Mucosa of stomach (tissue), 1 donor: ENCODE measurements around the gene ZNF443.
A peak's percentile ranks its signal among the peaks of the same experiment; 100 is the strongest.
"Not testable (repeated sequence)": the region's sequence is repeated elsewhere in the genome, so short reads cannot be mapped to it uniquely, and the experiment has no call there.

Experiments used
- H3K27me3 ChIP-seq: one replicate; pipeline ENCODE4 v1.7.0; 2013; ENCODE audit warnings: mild to moderate bottlenecking, low read length; ENCODE audit not compliant: control insufficient read depth, insufficient read depth
- H3K36me3 ChIP-seq: one replicate; pipeline ENCODE4 v1.7.0; 2013; ENCODE audit warnings: low read length; ENCODE audit not compliant: control insufficient read depth, insufficient read depth
- H3K4me1 ChIP-seq: one replicate; pipeline ENCODE4 v1.7.0; 2013; ENCODE audit warnings: mild to moderate bottlenecking, low read length; ENCODE audit not compliant: control insufficient read depth, insufficient read depth
- H3K4me3 ChIP-seq: one replicate; pipeline ENCODE4 v1.7.0; 2013; ENCODE audit warnings: low read length
- H3K9ac ChIP-seq: one replicate; pipeline ENCODE4 v1.7.0; 2013; ENCODE audit warnings: mild to moderate bottlenecking, low read length, moderate library complexity
- H3K9me3 ChIP-seq: one replicate; pipeline ENCODE4 v1.7.0; 2013; ENCODE audit warnings: mild to moderate bottlenecking, low read length, moderate library complexity; ENCODE audit not compliant: control insufficient read depth
- donor health status: Pancreatic carcinoma.

ZNF443 gene

DNA sequence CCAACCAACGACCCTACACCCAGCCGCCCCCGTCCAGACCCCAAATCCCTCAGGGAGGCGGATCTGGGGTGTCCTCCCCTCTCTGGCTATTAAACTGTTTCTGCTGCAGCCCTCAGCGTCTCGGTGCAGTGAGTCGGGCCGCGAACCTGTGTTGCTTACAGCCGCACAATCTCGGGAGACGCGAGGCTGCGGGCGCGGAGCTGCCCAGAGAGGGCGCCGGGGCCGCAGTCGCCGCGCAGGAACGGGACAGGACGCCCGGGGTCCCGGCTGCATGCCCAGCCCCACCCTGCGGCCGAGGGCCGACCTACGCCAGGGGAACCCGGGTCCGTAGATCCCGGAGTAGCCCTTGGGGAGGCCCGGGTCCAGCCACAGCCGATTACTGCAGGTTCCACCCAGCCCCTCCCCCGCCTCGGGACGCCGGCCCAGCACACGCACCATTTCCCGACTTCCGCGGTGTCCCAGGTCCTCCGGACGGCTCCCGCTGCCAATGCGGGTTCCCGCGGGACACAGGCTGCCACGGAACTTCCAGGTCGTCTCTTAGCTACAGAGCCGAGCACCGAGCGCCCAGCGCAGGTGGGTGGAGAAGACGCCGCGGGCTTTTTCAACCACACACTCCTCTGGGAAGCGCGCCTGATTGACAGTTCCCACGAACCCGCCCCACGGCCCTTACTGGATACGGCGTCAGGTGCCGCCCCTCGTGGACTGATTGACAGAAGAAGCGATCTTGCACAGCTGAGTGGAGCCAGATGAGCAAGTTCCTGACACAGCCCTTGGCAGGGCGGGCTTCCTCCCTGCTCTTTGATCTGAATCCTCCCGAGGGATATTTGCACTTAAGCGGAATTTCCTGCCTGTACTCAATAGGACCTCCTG is 40.0 kb downstream of the ZNF443 start, which contains the start of gene ZNF799:
Gene ZNF799 (minus strand): TSS at position 639 of the 870 bp plus-strand sequence. CDS start 201 bp downstream, at position 438.
- Histone ChIP-seq H3K9me3 (no peaks in the 10 kb centered on the region), H3K36me3 (no peaks in the 10 kb centered on the region), H3K9ac (peak within 1 kb of the TSS; percentile 54), H3K27me3 (no peaks in the 10 kb centered on the region), H3K4me1 (no peaks in the 10 kb centered on the region), H3K4me3 (peak within 1 kb of the TSS; percentile 35)

DNA sequence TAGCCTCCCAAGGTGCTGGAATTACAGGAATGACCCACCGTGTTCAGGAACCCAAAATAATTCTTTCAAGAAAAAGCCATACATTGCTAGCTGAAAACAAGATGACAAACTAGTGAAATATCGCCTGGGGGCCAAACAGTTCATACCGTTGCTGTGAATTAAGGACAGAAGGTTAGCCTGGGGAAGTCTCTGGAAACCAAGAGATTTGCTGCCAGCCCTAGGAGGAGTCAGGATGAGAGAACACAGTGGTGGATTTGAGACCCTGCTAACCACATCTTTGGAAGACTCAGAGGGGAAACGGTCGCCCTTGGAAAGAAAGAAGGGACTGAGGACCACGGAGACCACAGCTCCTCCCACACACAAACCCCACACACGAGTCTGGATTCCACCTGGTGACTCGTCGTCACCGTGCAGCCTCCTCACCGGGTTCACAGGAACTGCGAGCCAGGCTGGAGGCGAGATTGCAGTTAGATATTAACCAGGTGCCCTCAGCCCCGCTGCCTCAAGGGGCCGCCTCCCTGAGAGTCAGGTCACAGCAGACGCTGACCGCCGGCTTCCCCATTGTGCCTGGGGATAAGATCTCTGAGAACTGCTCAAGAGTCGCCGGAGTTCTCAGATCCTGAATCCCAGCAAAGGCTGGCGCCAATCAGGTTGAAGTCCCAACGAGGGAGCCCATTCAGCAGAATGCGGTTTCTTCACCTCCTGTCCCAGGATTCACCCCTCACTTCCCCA is 40.8 kb downstream of the ZNF443 start:
- Histone ChIP-seq H3K9ac (peak overlapping the region; percentile 54), H3K4me3 (peak overlapping the region; percentile 35)
- not testable (repeated sequence) for H3K27me3 ChIP-seq, H3K9me3 ChIP-seq, H3K36me3 ChIP-seq, H3K4me1 ChIP-seq

DNA sequence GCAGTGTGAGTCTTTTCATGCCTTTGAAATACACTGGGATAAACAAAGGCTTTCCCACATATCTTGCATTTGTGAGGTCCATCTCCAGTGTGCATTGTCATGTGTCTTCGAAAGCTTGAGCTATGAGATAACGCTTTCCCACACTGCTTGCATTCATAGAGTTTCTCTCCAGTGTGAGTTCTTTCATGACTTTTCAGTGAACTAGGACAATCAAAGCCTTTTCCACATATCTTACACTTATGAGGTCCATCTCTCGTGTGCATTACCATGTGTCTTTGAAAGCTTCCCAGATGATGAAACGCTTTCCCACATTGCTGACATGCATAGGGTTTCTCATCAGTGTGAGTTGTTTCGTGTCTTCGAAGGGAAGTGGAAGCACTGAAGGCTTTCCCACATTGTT is 49.7 kb downstream of the ZNF443 start:
- not testable (repeated sequence) for H3K27me3 ChIP-seq, H3K4me3 ChIP-seq, H3K9ac ChIP-seq, H3K36me3 ChIP-seq, H3K9me3 ChIP-seq, H3K4me1 ChIP-seq

DNA sequence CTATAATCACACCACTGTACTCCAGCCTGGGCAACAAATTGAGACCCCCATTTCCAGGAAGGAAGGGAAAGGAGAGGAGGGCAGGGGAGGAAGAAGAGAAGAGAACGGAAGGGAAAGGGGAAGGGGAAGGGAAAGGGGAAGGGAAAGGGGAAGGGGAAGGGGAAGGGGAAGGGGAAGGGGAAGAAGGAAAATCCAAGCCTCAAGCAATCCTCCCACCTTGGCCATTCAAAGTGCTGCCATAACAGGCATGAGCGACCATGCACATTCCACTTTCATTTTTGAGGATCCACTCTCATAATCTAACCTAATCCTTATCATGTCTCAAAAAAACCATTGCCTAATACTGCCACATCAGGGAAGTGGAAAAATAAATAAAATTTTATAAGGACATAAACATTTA is 54.5 kb downstream of the ZNF443 start:
- not testable (repeated sequence) for H3K9me3 ChIP-seq, H3K36me3 ChIP-seq, H3K9ac ChIP-seq

GRCh38 chr19:12380444-12380737 is 60.4 kb downstream of the ZNF443 start:
- peaks cover 7% of the 10 kb centered on the region for H3K9me3 ChIP-seq
- no peaks in the 10 kb centered on the region for H3K36me3 ChIP-seq
- H3K9ac ChIP-seq = no peak overlapping the region
- H3K4me3 ChIP-seq = no peak overlapping the region
- no peaks in the 10 kb centered on the region for H3K27me3 ChIP-seq
- H3K4me1 ChIP-seq = no peaks in the 10 kb centered on the region

More for the DNA sequence above, 54.5 kb downstream of the ZNF443 start:
- not testable (repeated sequence) for H3K4me1 ChIP-seq, H3K4me3 ChIP-seq, H3K27me3 ChIP-seq

GRCh38 chr19:12379732-12380443 is 60.9 kb downstream of the ZNF443 start:
- H3K27me3 ChIP-seq = no peaks in the 10 kb centered on the region
- no peak overlapping the region for H3K9ac ChIP-seq
- peaks cover 7% of the 10 kb centered on the region for H3K9me3 ChIP-seq
- no peaks in the 10 kb centered on the region for H3K36me3 ChIP-seq
- H3K4me3 ChIP-seq = no peak overlapping the region
- H3K4me1 ChIP-seq = no peaks in the 10 kb centered on the region
